Epithelial cell of esophagus (primary cell): Measurements from ENCODE around the gene DEFB116.
A peak's percentile ranks its signal among the peaks of the same experiment; 100 is the strongest.

ENCODE experiments used
- DNase-seq: peaks from one replicate; pipeline ENCODE4 v3.0.0; 2010; ENCODE audit warnings: low read depth
- H3K4me3 ChIP-seq: 2 replicates; pipeline ENCODE4 v1.5.1; 2011; ENCODE audit warnings: mild to moderate bottlenecking, low read length, control low read depth
- TF ChIP-seq, protein P1 (sequence below): IDR thresholded peaks from 2 replicates; pipeline ENCODE4 v1.5.1; 2011; ENCODE audit warnings: low read depth, mild to moderate bottlenecking, low read length, control low read depth, inconsistent platforms; ENCODE audit not compliant: insufficient read depth; ENCODE audit errors: missing control alignments

Gene DEFB116

DNA sequence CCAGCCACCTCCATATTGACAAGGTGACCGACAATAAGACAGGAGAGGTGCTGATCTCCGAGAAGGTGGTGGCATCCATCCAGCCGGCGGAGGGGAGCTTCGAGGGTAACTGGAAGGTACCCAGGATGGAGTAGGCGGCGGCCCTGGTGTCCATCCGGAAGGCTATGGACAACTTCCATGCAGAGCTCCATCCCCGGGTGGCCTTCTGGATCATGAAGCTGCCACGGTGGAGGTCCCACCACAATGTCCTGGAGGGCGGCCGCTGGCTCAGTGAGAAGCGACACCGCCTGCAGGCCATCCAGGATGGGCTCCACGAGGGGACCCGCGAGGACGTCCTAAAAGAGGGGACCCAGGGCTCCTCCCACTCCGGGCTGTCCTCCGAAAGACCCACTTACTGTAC lies 33.9 kb downstream of the DEFB116 start:
- H3K4me3 ChIP-seq = no peak overlapping the region
- TF ChIP-seq, protein P1, sequence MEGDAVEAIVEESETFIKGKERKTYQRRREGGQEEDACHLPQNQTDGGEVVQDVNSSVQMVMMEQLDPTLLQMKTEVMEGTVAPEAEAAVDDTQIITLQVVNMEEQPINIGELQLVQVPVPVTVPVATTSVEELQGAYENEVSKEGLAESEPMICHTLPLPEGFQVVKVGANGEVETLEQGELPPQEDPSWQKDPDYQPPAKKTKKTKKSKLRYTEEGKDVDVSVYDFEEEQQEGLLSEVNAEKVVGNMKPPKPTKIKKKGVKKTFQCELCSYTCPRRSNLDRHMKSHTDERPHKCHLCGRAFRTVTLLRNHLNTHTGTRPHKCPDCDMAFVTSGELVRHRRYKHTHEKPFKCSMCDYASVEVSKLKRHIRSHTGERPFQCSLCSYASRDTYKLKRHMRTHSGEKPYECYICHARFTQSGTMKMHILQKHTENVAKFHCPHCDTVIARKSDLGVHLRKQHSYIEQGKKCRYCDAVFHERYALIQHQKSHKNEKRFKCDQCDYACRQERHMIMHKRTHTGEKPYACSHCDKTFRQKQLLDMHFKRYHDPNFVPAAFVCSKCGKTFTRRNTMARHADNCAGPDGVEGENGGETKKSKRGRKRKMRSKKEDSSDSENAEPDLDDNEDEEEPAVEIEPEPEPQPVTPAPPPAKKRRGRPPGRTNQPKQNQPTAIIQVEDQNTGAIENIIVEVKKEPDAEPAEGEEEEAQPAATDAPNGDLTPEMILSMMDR = no peak
- DNase-seq = no peak

DNA sequence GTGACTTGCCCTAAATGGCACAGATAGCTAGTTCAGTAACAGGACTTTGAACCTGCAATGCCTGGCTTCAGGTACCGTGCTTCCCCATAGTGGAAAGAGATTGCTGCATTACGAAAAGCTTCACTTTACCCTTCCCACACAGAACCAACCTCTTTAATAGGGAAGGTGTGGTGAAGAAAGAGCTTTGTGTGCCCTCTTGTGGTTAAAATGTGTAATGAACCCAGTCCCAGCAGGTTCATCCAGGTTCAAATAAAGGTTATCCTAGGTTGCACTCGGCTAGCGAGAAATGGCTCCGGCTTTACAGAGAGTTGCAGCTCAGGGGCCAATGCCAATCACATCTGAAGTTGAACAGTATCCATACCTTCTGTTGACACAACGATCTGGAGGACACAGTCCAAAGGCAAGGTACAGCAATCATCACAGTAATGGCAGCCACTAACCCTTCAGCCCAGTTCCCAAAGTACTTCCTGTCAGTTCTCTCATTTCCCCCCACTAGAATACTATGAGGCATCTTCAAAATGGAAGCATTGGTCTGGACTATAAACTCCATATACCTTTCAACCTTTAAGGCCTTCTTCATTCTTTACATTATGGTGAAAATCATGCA lies 48.0 kb downstream of the DEFB116 start:
- peak; percentile 23 for DNase-seq
- TF ChIP-seq, protein P1 = peak; percentile 13
- H3K4me3 ChIP-seq = no peak overlapping the region

DNA sequence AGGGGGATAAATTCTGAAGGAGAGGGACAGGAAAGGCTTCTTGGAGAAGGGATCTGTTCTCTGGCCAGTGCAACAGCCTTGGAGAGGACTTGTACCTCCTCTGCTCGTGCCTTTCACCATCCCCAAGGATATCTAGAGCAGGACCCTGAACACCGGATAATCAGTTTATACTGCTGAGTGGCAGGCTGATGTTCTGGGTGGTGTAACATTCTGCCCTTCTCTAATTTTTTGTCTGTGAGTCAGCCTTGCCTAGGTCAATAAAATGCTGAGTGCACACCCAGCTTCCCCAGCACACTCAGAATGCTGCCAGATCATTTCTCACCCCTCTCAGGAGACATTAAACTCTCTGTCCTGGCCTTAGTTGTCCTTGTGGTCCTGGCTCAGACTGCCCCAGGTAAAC lies 51.0 kb downstream of the DEFB116 start, which contains the start of gene DEFB115:
TSS of gene DEFB115 (plus strand) at position 301 of the 400 bp plus-strand sequence. CDS start at position 301, 0 bp downstream.
- no peak for DNase-seq
- TF ChIP-seq, protein P1 = no peak
- no peak within 1 kb of the TSS for H3K4me3 ChIP-seq

DNA sequence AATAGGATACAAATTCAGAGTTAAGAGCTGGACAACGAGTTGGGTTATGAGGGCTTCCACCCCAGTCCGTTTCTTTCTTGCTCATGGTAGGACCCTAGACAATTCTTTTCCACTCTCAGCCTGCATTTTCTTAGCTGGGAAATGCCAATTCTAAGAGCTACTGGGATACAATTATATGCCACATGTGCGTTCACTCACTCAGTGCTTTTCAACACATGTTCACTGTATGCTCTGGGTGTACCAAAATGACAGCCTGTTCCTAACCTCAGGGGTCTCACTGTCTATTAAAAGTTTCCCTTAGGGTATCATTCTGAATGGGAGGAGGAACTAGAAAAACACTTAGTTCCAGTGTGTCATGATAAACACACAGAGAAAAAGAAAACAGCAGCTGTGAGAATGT lies 51.4 kb downstream of the DEFB116 start:
- TF ChIP-seq, protein P1 = no peak
- no peak overlapping the region for H3K4me3 ChIP-seq
- DNase-seq = no peak
